Small intestine (tissue), 7 donors: Measurements from ENCODE around the gene CRACDL. TPM values are rescaled to one million over a fixed set of nuclear protein-coding genes. Genes with fewer than 3 reads are reported as not detected.

Experiments
- DNase-seq, 2 donors: peaks; one replicate each; pipeline versions ENCODE4 v3.0.0 to v3.0.0-alpha.2; 2013
- FAIRE-seq: peaks from 2 replicates; lab custom pipeline; 2012; peaks lifted over from hg19 to GRCh38; lab: Jason Lieb, UNC
- H3K27ac ChIP-seq, 3 donors: one replicate each; pipeline ENCODE4 v1.5.1; 2013; ENCODE audit warnings: low read length in 2 of 3, mild to moderate bottlenecking in 2 of 3, control low read depth in 1 of 3, inconsistent platforms in 1 of 3, low read depth in 1 of 3, moderate library complexity in 1 of 3
- H3K27me3 ChIP-seq, 3 donors: one replicate each; pipeline ENCODE4 v1.6.1; 2013; ENCODE audit warnings: low read length in 3 of 3, inconsistent platforms in 1 of 3; ENCODE audit not compliant: control insufficient read depth in 3 of 3, insufficient read depth in 3 of 3
- H3K36me3 ChIP-seq, 3 donors: one replicate each; pipeline ENCODE4 v1.6.1; 2013; ENCODE audit warnings: low read length in 3 of 3, inconsistent platforms in 1 of 3, low read depth in 1 of 3, mild to moderate bottlenecking in 1 of 3, moderate library complexity in 1 of 3; ENCODE audit not compliant: control insufficient read depth in 3 of 3, insufficient read depth in 2 of 3
- H3K4me1 ChIP-seq, 3 donors: one replicate each; pipeline ENCODE4 v1.6.1; 2013; ENCODE audit warnings: low read length in 2 of 3, inconsistent platforms in 1 of 3, low read depth in 1 of 3, mild to moderate bottlenecking in 1 of 3, moderate library complexity in 1 of 3; ENCODE audit not compliant: control insufficient read depth in 3 of 3, insufficient read depth in 2 of 3
- H3K4me3 ChIP-seq, 3 donors: one replicate each; pipeline ENCODE4 v1.5.1; 2013; ENCODE audit warnings: low read length in 3 of 3, control low read depth in 1 of 3, inconsistent platforms in 1 of 3, low read depth in 1 of 3, mild to moderate bottlenecking in 1 of 3, moderate library complexity in 1 of 3
- H3K9me3 ChIP-seq, 2 donors: one replicate each; pipeline ENCODE4 v1.6.1; 2013; ENCODE audit warnings: low read depth in 1 of 2, low read length in 1 of 2; ENCODE audit not compliant: control insufficient read depth in 2 of 2, insufficient read depth in 1 of 2
- WGBS, 3 donors: extraction: QIAGEN DNeasy Blood & Tissue Kit; methylation state at CpG; one replicate each; pipeline ENCODE4 v1.1.7; 2013; 5-methylcytosine and 5-hydroxymethylcytosine counted together
- polyA plus RNA-seq, 4 donors: library from polyadenylated mRNA; stranded (reverse) in 3 of 4; unstranded in 1 of 4; fragments of 200-250 nt in 3 of 4; fragments of 120-200 nt in 1 of 4; gene quantifications; one replicate each; pipeline versions ENCODE4 v1.2.1 to v1.2.3, GENCODE V29; 2013
- donor health status: healthy with polysubstance abuse.
- donor health status: control.
- donor health status: control.
- donor health status: Bipolar disorder and iron deficiency.
- donor health status: healthy.

The CRACDL gene
- polyA plus RNA-seq, 4 donors = 3.0 to 10.3 (median 7.3) TPM

- 94 to 98% (median 97%) methylated on average over 38 of the region's 38 CpGs for WGBS, 3 donors
- FAIRE-seq = no peak
Observed at GRCh38 chr2:98821629-98822135, 114.3 kb downstream of the CRACDL start.

DNA sequence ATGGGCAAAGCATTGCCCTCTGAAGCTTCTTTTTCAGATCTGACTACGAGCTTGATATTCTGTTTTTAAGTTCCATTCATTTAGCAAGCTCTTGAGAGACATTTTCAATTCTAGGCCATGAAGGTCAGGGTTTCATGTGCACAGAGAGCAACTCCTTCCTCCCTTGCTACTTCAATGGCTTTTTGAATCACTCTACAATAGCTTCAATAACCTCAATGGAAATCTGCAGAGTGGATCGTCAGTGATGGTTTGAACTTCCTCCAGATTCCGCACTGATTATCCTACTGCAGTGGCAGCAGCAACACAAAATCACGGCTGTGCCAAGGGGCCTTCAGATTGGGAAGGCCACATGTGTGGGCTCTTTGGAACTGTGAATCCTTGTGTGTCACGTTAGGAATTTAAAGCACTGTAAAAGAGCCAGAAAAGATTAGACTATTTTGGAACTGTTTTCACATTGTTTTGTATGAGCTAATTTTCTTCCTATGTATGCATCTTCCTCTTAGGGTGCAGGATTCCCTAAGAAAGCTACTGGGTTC lies 116.7 kb downstream of the CRACDL start:
- H3K27ac ChIP-seq = no peak overlapping the region
- no peak overlapping the region for H3K4me3 ChIP-seq
- WGBS, 3 donors = 70 to 79% (median 79%) methylated on average over 5 of the region's 5 CpGs
- H3K27me3 ChIP-seq = peaks cover 0 to 3% (median 0%) of the 10 kb centered on the region in 3 donors
- DNase-seq (no peak), FAIRE-seq (no peak)
- H3K4me1 ChIP-seq = peaks cover 0 to 3% (median 0%) of the 10 kb centered on the region in 3 donors
- H3K36me3 ChIP-seq = peaks cover 0 to 5% (median 0%) of the 10 kb centered on the region in 3 donors
- H3K9me3 ChIP-seq = peaks cover 0 to 3% of the 10 kb centered on the region in 2 donors

More at GRCh38 chr2:98821629-98822135, 114.3 kb downstream of the CRACDL start:
- no peak for DNase-seq
- Histone ChIP-seq H3K36me3 (peaks cover 0 to 11% (median 0%) of the 10 kb centered on the region in 3 donors), H3K4me3 (no peak overlapping the region), H3K9me3 (peaks cover 0 to 3% of the 10 kb centered on the region in 2 donors), H3K27ac (peak overlapping the region in 1 of 3 donors; percentile 83), H3K4me1 (peaks cover 0 to 3% (median 0%) of the 10 kb centered on the region in 3 donors), H3K27me3 (peaks cover 0 to 3% (median 0%) of the 10 kb centered on the region in 3 donors)

- FAIRE-seq = no peak
Observed at GRCh38 chr2:98818164-98818563, 117.9 kb downstream of the CRACDL start.

DNA sequence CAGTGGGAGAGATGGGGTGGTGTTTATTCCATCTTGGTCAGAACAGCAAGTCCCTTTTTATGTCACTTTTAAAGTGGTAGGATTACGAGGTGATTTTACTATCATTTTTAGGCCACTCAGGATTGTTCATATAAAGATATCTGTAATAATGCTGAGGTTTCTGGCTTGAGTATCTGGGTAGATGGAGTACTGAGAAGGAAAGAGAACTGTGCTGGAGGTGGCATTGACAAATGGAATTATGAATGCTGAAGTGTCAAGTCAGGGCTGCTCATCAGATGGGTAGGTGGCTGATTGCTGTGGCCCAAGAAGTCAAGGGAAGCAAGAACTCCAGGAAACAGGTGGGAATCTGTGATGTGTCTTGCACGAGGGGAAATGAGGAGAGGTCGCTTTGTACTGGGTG lies 119.7 kb downstream of the CRACDL start:
- DNase-seq (no peak), FAIRE-seq (no peak)
- Histone ChIP-seq H3K27me3 (no peaks in the 10 kb centered on the region), H3K36me3 (peaks cover 0 to 5% (median 0%) of the 10 kb centered on the region in 3 donors), H3K27ac (no peak overlapping the region), H3K9me3 (no peaks in the 10 kb centered on the region), H3K4me3 (no peak overlapping the region), H3K4me1 (no peaks in the 10 kb centered on the region)
- WGBS, 3 donors = 81 to 95% (median 95%) methylated on average over 3 of the region's 3 CpGs

More at GRCh38 chr2:98818164-98818563, 117.9 kb downstream of the CRACDL start:
- peaks cover 0 to 3% (median 0%) of the 10 kb centered on the region in 3 donors for H3K4me1 ChIP-seq
- H3K9me3 ChIP-seq = peaks cover 0 to 3% of the 10 kb centered on the region in 2 donors
- H3K4me3 ChIP-seq = no peak overlapping the region
- peaks cover 0 to 3% (median 0%) of the 10 kb centered on the region in 3 donors for H3K27me3 ChIP-seq
- H3K36me3 ChIP-seq = peaks cover 0 to 5% (median 0%) of the 10 kb centered on the region in 3 donors
- H3K27ac ChIP-seq = no peak overlapping the region
- 75 to 79% (median 75%) methylated on average over 5 of the region's 5 CpGs for WGBS, 3 donors
- no peak for DNase-seq

DNA sequence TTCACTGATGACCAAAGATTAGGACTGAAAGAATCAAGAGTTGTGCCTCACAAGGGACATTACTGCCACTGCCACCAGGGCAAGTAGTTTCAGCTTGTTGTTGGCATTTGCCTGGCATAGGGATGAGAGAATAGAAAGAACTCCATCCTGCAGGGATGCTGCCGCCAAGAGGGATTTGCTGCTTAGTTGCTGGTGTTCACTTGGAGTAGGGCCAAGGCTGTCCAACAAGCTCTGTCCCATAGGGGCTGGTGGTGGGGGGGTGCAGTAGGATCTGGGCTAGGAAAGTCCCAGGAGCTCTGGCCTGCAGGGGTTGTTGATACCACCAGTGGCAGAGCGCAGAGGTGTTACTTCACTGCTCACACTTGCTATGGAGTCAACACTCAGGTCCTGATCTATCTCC lies 120.2 kb downstream of the CRACDL start:
- H3K4me3 ChIP-seq = no peak overlapping the region
- no peaks in the 10 kb centered on the region for H3K9me3 ChIP-seq
- H3K27me3 ChIP-seq = no peaks in the 10 kb centered on the region
- no peak overlapping the region for H3K27ac ChIP-seq
- no peaks in the 10 kb centered on the region for H3K4me1 ChIP-seq
- FAIRE-seq (no peak), DNase-seq (no peak)
- WGBS, 3 donors = 95 to 97% (median 95%) methylated on average over 2 of the region's 2 CpGs
- peaks cover 0 to 5% (median 0%) of the 10 kb centered on the region in 3 donors for H3K36me3 ChIP-seq

DNA sequence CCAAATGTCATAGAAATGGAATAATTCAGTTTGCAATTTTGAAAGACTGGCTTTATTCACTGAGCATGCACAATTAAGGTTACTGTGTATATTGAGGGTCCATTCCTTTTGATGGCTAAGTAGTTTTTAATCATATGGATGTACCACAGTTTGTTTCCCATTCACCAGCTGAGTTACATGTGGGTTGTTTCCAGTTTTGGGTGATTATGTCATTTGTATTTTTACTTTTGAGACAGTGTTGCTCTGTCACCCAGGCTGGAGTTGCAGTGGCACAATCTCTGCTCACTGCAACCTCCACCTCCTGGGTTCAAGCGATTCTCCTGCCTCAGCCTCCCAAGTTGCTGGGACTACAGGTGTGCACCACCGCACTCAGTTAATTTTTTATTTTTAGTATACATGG lies 124.3 kb downstream of the CRACDL start:
- WGBS, 3 donors = 96 to 99% (median 97%) methylated on average over 2 of the region's 2 CpGs
- no peak for FAIRE-seq

DNA sequence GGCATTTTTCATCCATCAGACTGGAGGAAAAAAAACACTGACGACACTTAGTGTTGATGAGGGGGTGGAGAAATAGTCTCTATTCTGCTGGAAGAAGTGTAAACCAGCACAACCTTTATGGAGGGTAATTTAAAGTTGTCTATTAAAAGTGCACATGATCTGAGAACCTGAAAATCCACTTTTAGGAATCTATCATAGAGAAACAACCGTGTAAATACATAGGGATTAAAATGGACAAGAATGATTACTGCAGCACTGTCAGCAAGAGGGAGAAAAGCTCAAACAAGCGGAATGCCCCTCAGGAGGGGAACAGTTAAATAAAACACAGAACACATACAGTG lies 125.5 kb downstream of the CRACDL start:
- Histone ChIP-seq H3K27me3 (peaks cover 0 to 2% (median 0%) of the 10 kb centered on the region in 3 donors), H3K4me3 (no peak overlapping the region), H3K27ac (no peak overlapping the region), H3K9me3 (no peaks in the 10 kb centered on the region), H3K36me3 (peaks cover 0 to 2% (median 2%) of the 10 kb centered on the region in 3 donors), H3K4me1 (peaks cover 0 to 4% (median 0%) of the 10 kb centered on the region in 3 donors)
- FAIRE-seq (no peak), DNase-seq (peak in 1 of 2 donors; percentile 72)
- 47 to 56% (median 54%) methylated on average over 3 of the region's 3 CpGs for WGBS, 3 donors

More for the DNA sequence above, 124.3 kb downstream of the CRACDL start:
- Histone ChIP-seq H3K36me3 (peaks cover 0 to 5% (median 2%) of the 10 kb centered on the region in 3 donors), H3K9me3 (no peaks in the 10 kb centered on the region), H3K27me3 (peaks cover 0 to 2% (median 0%) of the 10 kb centered on the region in 3 donors), H3K4me1 (no peaks in the 10 kb centered on the region), H3K27ac (no peak overlapping the region), H3K4me3 (no peak overlapping the region)
- no peak for DNase-seq

DNA sequence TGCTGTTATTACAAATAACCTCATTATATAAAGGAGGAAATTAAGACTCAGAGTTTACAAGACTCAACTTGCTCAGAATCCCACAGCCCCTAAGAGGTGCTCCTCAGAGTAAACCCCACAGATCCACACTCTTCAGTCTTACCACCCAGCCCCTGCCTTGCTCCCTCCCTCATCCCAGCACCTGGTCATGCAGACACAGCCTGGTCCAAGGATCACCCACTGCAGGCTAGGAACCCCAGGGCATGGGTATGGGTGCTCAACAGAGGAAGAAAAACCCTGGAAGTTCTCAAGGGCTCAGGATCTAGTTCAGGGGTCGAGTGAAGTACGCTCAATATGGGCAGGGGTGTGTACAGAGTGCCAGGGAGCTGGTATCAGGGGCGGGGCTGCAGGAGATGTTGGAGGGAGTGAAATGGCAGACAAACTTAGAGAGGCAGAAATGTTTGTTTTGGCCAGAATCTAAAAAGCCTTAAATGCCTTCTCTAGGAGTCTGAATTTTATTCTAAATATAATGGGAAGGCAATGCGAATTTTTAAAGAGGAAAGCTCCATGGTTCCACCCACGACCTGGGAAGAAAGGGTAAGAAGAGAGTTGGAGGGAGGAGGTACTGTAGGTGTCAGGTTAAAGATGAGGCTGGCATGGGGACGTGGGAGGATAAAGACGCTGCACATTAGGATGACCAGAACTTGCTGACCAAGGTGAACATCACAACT lies 126.0 kb downstream of the CRACDL start:
- 72 to 80% (median 74%) methylated on average over 7 of the region's 7 CpGs for WGBS, 3 donors
- Histone ChIP-seq H3K27ac (no peak overlapping the region), H3K4me1 (peaks cover 0 to 4% (median 0%) of the 10 kb centered on the region in 3 donors), H3K9me3 (no peaks in the 10 kb centered on the region), H3K27me3 (peaks cover 0 to 2% (median 0%) of the 10 kb centered on the region in 3 donors), H3K4me3 (no peak overlapping the region), H3K36me3 (peaks cover 0 to 2% (median 0%) of the 10 kb centered on the region in 3 donors)
- no peak for FAIRE-seq
- DNase-seq = peak in 1 of 2 donors; percentile 17
